ENCODE results near the gene ACACB.

ACACB gene

GRCh38 chr12:109281452-109281851 lies 165.1 kb downstream of the ACACB start:
- no peak for DNase-seq

GRCh38 chr12:109284392-109284791 lies 168.0 kb downstream of the ACACB start:
- DNase-seq = no peak

DNA sequence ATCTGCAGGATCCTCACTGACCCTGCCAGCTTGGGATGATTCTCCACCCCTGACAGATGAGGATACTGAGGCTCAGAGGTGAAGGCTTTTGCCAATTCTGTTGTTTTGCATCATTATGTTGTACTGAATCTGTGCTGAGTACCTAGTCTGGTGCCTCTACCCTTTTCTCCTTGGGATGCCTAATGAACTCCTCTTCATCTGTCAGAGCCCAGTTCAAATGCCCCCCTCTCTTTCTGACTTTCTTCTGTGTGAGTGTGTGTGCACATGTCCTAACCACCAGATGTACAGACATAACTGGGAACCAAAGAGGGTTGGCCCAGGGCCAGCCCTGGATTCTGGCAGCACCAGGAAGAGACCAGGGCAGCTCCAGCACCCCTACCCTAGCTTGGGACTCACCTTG lies 169.9 kb downstream of the ACACB start:
- DNase-seq = no peak

- no peak for DNase-seq
These were observed 170.3 kb downstream of the ACACB start for GRCh38 chr12:109286652-109287051.

- DNase-seq = no peak
These were observed 170.8 kb downstream of the ACACB start for GRCh38 chr12:109287181-109287580.

DNA sequence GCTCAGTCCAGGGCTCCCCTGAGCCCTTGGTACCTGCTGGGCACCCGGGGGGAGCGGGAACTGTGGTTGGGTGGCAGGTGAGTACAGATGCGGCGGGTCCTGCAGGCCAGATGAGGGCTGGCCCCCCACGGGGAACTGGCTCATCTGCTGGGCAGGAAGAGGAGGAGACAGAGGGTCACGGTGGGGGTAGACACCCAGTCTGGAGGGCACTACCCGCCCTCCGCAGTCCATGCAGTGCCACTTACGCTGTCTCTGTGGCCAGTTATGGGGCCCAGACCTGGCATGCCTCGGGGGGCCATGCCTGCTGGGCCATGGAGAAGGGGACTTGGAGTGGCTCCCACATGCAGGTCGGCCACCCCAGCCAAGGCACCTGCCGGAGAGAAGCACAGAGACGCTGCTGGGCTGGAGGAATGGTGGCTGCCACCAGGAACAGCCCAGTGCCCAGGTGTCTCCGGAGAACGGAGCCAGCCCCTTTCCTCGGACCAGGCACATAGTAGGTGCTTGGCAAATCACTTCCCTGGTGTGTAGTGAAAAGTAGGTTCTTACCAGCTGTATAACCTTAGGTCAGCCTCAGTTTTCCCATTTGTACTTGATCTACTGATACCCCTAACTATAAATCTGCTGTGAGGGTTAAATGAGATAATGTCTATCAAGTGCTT lies 171.6 kb downstream of the ACACB start:
- no peak for DNase-seq

DNA sequence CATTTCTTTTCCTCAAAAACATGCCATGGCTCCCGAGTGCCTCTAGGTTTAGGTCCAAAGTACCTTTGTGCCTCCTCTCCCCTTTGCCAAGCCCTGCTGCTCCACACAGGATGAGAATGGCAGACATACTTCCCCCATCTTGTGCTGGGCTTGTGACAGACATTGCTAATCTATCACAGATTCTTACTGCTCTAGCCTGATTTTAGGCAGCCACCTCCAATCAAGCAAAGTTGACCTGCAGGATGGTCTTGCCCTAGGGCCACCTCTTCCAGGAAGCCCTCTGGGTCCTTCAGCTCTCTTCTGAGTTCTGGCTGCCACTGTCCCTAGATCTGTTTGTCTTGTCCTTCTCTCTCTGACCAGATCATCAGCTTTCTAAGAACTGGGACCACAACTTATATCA lies 172.2 kb downstream of the ACACB start:
- DNase-seq = no peak

DNA sequence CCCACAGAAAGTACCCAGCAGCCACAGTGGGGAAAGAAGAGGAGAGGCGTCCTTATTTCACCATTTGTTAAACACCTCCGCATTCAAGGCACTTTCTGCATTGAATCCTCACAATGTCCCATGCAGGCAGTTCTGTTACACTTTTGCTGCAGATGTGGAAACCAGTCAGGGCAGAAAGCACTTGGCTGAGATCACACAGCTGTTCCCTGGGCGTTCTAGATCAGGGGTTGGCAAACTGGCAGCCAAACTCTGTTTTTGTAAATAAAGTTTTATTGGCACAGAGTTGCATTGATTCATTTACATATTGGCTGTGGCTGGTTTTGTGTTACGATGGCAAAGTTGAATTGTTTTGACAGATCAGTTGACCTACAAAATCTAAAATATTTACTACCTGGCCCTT lies 172.6 kb downstream of the ACACB start:
- no peak for DNase-seq

- no peak for DNase-seq
These were observed 173.2 kb downstream of the ACACB start for GRCh38 chr12:109289551-109289950.

- DNase-seq = no peak
These were observed 173.7 kb downstream of the ACACB start for GRCh38 chr12:109290061-109290460.

GRCh38 chr12:109291117-109291516 lies 174.7 kb downstream of the ACACB start:
- no peak for DNase-seq

DNA sequence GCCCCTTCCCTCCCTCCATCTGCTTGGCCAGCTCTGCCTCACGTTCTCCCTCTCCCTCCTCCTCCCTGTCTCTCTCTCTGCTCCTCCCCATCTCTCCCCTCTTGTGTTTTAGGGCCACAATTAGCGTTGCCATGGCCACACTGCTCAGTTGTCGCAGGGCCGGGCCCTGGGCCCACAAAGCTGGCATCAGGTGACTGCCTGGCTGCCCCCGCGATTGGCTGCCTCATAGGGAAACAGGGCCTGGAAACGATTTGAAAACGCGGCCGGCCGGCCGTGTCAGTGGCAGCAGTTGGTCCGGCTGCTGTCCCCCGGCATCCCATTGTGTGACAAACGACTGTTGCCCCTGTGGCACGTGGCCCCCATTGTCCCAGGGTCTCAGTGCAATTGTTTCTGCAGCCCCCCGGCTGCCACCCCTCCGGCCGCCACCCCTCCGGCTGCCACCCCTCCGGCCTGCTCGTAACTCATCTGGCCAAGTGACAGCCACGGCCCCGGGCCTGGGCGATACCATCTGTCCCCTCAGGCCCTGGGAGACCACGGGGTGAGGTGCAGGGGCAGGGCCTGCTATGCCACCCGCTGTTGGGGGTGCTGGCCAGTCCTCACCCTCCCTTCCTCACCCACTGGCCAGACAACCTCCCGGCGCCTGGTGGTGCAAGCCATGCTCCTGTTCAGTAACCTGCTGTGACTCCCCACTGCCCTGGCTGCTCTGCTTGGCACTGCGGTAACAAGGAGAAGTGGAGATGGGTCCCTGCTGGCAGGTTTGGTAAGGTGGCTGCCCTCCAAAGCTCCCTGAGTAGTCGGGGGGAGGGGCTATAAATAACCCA lies 175.3 kb downstream of the ACACB start:
- no peak for DNase-seq

DNA sequence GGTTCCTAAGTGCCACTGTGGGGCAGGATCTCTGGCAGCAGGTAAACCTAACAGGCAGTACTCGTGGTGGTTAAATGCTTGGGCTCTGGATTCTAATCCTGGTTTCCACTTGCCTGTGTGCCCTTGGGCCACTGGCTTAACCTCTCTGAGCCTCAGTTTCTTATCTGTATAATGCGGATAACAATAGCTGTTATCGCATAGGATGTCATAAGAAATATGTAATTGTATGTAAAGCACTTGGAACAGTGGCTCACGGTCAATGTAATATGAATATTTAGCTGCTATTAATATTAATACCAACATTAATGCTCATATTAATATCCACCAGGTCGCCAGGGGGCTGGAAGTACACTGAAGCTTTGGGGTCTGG lies 175.9 kb downstream of the ACACB start:
- DNase-seq = no peak

DNA sequence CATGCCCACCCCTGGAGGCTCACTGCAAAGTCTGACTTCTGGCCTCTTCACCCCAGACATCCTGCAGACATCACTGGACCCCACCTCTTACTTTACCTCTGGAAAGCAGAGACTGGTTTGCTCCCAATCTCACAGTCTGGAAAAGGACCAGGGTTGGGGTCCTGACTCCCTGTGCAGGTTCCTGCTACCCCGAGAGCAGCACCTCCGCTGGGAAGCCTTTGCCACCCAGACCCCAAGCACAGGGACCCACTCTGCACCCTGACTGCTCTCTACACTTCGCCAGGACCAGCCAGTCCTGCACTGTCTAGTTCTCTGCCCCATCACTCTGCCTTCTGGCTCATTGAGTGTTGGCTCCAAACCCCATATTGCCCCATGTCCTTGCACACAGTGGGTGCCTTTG lies 176.7 kb downstream of the ACACB start:
- no peak for DNase-seq

DNA sequence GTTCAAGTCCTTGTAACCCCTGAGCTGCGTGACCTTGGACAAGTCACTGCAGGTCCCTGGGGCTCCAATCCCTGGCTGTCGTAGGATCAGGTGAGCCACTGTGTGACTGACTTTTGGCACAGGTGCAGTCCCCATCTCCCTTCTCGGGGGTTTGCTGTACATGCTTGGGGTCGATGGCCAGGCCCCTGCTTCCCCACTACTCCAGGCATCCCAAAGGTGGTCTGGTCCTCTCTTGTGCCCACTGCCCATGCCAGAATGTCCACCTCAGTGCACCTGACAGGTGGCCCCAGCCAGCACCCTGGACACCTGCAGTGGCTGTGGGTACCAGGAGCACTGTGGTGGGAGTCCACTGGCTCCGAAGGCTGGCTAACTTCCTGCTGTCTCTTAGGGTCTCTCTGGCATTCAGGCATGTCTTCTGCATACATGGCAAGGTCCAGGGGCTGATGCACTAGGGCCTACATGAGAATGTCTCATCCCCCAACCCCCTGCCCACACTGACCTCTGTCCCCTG lies 178.0 kb downstream of the ACACB start:
- DNase-seq = no peak

GRCh38 chr12:109295764-109296425 lies 179.5 kb downstream of the ACACB start:
- DNase-seq = no peak

- DNase-seq = no peak
These were observed 180.0 kb downstream of the ACACB start for GRCh38 chr12:109296431-109296830.

DNA sequence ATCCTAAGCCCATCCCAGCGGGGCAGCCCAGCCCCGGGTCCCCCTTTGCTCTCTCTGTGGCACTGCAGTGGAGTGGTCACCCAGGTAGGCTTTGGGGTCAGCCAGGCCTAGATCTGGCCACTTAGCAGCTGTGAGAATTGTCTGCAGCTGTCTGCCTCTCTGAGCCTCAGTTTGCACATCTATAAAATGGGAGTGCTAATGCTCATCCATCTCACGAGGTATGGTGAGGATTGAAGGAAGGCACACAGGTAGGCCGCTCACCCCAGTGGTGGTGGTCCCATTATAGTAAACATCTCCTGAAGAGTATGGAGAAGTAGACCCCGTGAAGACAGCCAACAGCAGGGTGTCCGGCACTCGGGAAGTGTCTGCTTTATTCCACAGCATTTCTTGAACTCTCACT lies 183.5 kb downstream of the ACACB start:
- DNase-seq = no peak

DNA sequence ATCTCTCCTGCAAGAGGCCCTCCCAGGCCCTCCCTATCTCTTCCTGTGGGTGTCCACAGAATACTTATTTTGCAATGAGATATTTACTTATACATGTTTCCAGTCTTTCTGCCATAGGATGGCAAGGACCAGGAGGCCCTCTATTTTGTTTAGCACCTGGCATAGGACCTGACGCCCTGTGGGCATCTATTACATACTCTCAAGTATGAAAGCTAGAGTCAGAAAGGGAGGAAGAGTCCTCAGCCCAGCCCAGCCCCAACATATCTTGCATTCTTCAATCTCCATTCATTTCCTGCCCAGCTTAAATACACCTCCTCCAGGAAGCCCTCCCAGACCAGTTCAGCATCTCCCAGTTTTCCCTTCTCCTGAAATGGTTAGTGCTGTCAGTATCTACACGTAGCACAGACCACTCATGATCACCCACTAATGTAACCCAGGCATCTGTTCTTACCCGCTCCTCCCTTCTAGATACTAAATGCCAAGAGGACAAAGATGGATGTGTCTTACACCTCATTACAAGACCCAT lies 185.3 kb downstream of the ACACB start:
- no peak for DNase-seq

DNA sequence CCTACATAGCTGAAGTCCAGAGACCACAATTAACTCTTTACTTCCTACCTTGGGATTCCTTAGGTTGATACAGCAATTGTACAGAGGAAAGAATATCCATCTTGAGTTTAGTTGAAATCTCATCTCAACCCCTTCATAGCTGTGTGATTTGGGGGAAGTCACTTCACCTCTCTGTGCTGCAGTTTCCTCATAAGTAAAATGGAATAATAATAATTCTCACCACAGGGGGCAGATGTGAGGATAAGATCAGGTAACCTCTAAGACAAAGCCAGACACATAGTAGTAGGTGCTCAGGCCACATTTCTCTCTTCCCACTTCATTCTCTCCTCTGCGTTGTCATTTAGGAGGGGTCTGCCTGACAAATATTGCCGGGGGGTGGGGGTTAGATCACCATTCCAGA lies 186.0 kb downstream of the ACACB start:
- DNase-seq = no peak

- no peak for DNase-seq
These were observed 186.4 kb downstream of the ACACB start for GRCh38 chr12:109302770-109303169.

- no peak for DNase-seq
These were observed 188.1 kb downstream of the ACACB start for GRCh38 chr12:109304485-109304884.

DNA sequence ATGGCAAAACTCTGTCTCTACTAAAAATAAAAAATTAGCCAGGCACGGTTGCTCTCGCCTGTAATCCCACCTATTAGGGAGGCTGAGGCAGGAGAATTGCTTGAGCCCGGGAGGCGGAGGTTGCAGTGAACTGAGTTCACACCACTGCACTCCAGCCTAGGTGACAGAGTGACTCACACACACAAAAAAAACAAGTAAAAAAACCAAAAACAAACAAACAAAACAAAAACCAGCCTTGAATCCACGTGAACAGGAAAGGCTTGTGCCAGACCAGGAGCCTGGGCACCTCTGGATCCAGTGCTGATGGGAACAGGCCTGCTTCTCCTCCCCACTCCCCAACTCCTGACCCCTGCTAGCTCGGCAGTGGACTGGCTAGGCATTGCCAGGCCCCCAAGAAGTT lies 189.2 kb downstream of the ACACB start:
- DNase-seq = no peak

DNA sequence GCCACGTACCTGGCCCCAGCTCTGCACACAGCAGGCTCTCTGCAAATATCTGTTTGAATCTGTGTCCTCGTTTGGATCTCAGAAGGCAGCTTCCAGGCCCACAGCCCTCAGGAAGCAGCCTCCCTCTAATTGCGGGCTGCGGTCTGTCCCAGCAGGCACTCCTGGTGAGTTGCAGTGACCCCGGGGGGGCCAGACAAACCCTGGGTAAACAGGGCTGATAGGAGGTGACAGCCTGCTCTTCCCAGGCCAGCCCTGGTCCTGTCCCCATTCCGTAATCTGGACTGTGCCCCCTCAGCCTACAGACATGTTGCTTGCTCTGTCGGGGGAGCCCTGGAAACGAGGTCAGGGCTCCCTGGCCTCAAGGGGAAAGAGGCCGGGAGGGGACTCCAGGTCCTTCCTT lies 190.7 kb downstream of the ACACB start:
- DNase-seq = no peak
